Activated T-cell treated with anti-CD3 and anti-CD28 coated beads for 1 hour (primary cell): ENCODE data around the gene CXXC4.
A peak's percentile ranks its signal among the peaks of the same experiment; 100 is the strongest.

Experiments used
- DNase-seq: peaks from one replicate; pipeline ENCODE4 v3.0.0-alpha.2; 2020; ENCODE audit warnings: low read depth

CXXC4 gene

GRCh38 chr4:104494822-104495559 is at the start of gene CXXC4:
TSS of gene CXXC4 (minus strand) at chr4:104494894. CDS start at chr4:104491802, 3,092 bp downstream.
- no peak for DNase-seq

DNA sequence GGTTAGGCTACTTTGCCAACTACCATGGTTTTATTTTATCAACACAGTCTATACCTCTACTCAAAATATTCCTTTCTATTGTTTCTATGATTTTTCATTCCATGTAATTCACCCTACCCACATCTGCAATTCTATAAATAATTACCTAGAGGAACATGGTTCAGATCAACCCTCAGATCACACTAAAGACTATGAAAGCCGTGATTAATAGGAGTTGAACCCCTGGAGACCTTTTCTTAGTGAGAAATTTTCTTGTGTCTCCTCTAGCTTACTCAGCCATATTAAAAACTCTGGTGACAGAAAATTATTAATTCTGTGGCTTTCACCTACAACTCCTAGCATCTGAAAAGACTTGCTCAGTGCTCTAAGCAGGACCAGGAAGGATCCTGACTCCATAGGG is 38.5 kb upstream of the CXXC4 start:
- DNase-seq: no peak

DNA sequence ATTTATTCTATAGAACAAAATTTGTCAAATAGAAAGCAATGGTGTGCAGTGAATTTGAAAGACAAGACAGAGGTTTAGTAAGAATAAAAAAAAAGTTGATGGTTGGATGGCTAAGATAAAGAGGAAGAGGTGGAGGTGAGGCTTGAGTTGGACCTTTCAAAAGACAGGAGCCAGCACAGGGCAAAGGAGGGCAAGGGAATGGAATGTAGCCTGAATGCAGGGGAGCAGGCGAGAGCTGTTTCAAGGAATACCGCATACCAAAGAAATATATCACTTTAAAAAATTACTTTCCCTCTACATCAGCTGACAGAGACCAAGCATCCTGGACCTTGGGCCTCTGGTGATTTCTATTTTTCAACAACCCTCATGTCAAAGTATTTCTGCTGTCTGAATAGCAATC is 38.0 kb upstream of the CXXC4 start:
- DNase-seq: no peak

DNA sequence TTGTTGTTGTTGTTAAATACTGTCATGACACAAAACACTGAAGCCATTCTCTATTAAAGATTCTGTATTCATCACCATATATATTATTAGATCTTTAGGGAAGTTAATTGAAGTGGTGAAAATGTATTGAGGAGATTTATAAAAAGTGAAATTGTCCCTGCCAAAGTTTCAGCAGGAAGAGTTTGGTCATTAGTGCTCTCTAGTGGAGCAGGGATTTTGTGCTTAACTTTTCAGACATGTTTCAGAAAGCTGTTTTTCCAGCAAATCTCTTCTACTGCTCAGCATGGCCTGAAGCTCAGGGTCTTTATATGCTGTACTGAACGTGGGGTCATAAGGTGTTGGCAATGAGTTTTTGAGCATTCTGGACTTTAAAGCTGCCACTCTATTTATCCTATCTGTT is 36.7 kb upstream of the CXXC4 start:
- no peak for DNase-seq

GRCh38 chr4:104530426-104530825 is 35.7 kb upstream of the CXXC4 start:
- no peak for DNase-seq

- DNase-seq: no peak
Measured at GRCh38 chr4:104524591-104524990, 29.9 kb upstream of the CXXC4 start.

- no peak for DNase-seq
Measured at GRCh38 chr4:104524026-104524425, 29.3 kb upstream of the CXXC4 start.

GRCh38 chr4:104519588-104519987 is 24.9 kb upstream of the CXXC4 start:
- no peak for DNase-seq

DNA sequence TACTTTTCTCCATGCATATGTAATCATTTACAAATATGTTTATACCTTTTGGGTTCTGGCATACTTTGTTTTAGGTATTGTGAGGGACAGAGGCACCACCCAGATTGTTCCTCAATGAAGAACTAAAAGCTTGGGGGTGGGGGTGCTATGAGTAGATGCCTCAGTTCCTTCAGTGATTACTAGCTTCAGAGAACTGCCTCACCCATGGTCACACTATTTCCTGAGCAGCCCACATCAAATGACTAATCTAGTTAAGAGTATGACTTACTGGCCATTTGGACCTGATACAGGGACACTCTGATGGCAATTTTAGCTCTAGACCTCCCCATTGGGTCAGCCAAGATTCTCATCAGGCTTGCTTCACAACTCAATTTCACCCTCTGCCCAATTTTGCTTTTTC is 22.2 kb upstream of the CXXC4 start:
- DNase-seq: no peak

DNA sequence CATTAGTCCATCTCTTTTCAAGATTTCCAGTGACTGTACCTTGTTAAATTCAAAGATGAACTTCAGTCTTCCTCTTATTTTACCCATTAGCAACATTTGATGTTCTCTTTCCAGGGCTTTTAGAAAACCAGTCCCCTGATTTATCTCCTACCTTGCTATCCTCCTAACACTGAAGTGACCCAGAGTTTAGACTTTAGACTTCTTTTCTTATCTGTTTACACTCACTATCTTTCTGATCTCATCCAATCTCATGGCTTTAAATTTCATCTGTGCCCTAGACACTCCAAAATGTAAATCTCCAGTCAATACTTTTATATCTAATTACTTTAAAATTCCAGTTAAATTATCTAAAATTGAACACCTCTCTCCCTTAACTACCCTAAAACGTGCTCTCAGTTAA is 13.5 kb upstream of the CXXC4 start:
- DNase-seq: no peak

- no peak for DNase-seq
Measured at GRCh38 chr4:104507112-104507511, 12.4 kb upstream of the CXXC4 start.

DNA sequence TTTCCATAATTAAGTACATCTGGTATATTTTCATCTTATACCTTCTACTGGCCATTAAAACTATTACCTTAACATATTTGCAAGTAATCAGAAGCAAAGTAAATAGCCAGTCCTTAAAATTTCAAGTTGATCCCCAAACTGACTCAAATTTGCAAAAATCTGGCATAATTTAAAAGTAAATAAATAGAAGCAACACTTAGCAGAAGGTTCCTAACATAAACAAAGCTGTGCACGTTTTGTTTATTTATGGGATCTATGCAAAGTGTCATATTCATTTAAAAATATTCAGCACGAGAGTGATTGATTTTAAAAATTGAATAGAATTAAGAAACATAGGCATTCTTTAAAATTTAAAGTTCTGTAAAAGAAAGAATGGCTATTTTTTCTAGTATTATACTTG is 9.8 kb upstream of the CXXC4 start:
- no peak for DNase-seq

GRCh38 chr4:104502471-104502870 is 7.8 kb upstream of the CXXC4 start:
- DNase-seq: no peak

DNA sequence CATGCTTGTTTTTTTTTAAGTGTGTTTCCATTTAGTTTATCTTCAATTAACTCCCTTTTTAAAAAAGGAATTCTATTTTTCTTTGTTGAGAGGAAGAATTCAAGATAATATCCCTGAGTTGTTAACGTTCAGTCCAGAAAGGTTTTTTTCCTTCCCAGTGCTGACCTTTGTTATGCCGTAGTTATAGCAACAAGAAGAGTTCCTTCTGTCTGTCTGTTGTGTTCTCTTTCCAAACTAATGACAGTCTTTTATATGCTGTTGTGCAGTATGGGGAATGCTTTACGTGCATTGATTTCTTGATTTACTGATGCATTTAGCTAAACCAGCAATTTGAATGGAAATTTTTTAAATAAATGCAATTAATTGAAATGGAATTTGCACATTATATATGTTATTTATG is 6.6 kb upstream of the CXXC4 start:
- no peak for DNase-seq

DNA sequence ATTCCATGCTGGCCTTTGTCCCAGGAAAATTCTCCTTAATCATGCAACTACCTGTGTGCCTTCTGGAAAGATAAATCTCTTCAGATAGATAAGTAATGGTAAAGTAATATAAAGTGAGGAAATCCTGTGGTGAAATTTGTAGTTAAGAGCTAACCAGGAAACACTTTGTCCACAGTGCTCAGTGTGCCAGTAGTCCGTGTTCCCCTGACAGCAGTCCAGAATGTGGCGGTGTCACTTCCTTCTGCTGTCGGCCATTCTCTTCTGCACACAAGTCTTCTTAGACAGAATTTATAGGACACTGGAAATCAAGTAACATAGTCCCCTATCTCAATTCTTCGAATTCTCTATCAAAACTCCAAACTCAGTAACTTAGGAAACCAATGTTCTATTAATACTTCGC is 5.7 kb upstream of the CXXC4 start:
- no peak for DNase-seq

DNA sequence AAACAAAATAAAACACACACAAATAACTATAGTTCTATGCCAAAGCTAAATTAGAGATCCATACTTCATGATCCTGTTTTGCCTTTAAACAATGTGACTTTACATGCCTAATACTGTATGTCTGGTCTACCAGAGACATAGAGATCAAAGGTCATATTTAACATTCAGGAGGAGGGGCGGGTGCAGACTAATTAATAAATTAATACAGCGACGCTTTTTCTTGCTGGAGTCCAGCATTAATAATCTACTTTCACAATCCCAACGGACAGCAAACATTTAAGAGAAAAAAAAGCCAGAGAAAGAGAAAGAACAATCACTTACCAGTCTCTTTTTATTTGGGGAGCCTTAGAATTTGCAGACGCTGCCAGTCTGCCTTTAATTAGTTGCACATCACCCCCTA is 509 bp downstream of the CXXC4 start:
- DNase-seq: no peak

- DNase-seq: no peak
Measured at GRCh38 chr4:104493081-104493831, 1.4 kb downstream of the CXXC4 start.

GRCh38 chr4:104492183-104492771 is 2.4 kb downstream of the CXXC4 start:
- no peak for DNase-seq

- no peak for DNase-seq
Measured at GRCh38 chr4:104491481-104492182, 3.1 kb downstream of the CXXC4 start.

GRCh38 chr4:104490770-104491480 is 3.8 kb downstream of the CXXC4 start:
- DNase-seq: peak; percentile 25

GRCh38 chr4:104490096-104490769 is 4.5 kb downstream of the CXXC4 start:
- DNase-seq: no peak

- no peak for DNase-seq
Measured at GRCh38 chr4:104489731-104490095, 5.0 kb downstream of the CXXC4 start.
